ENCODE measurements around the gene LMX1A. TPM values are rescaled to one million over a fixed set of nuclear protein-coding genes. Genes with fewer than 3 reads are reported as not detected.

Gene LMX1A
- polyA plus RNA-seq, 3 donors = 0.07 TPM; not detected in 2

DNA sequence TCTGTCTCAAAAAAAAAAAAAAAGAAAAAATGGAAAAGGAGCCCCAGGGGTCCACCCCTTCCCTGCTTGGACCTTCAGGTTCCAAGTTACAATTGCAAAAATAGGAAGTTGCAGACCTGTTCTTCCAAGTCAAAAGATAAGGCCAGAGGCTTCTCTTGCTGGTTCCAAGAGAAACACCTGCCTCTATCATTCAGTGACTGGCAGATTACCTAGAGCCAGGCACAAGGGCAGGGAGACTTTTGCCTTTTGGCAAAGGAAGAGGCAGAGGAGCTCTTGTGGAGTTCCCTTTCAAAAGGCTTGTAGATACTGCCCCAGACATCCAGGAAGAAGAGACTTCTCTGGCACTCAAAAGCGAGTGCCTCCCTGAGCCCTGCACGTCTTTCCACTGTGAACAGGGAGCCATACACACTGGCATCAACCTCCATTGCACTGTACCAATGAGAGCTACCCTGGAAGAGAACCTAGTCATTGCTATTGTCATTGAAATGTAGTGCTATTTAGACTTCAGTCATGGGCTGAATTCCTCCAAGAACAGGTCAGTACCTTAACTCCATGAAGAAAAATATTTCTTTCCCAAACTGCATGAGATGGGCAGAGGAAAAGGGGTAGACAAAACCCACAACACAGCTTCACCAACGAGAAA is 91.2 kb downstream of the LMX1A start:
- no peak for DNase-seq

DNA sequence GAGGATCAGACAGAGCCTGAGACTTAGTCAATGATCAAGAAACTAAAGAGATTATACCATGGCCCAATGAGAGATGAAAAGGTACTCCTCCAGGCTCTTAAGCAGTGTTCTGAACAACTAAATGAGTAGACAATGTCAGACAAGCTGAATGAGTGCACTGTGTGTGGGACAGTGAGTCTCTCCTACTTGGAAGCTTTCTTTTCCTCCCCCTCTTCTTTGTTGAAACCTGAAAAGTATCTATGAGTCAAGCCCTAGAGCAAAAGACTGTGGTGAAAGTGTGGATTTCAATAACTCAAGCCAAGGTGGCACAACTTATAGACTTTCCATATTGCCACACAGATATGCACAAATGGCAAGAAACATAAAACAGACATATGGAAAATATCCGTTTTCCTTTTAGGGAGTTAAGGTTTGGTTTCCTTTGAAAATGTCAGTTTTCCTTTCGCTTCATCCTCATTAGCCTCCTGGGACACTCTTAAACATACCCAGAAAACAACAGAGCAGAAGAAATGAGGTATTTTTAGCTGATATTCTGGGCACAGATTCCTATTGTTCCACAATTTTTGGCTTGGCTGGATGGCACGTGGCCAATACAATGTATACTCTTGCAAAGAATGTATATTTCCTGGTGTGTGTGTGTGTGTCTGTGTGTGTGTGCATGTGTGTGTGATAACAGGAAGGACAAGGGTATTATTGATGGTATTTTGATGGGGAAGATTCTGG is 96.6 kb downstream of the LMX1A start:
- DNase-seq = no peak

DNA sequence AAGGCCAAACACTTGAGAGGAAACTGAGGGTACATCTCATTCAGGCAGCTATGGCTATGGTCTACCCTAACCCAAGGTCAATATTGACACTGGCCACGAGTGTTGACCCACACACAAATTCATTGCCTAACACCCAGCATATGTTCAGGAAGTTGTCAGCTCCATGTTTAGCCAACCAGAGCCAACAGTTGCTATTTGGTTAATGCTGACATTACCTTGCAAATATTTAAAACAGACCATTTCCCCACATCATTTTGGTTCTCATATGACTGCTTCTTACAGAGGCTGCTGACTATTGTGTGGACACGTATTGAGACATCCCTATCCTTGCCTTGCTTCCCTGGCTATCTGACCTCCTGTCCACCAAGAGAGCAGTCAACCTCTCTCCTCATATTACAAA is 97.3 kb downstream of the LMX1A start:
- DNase-seq = no peak

DNA sequence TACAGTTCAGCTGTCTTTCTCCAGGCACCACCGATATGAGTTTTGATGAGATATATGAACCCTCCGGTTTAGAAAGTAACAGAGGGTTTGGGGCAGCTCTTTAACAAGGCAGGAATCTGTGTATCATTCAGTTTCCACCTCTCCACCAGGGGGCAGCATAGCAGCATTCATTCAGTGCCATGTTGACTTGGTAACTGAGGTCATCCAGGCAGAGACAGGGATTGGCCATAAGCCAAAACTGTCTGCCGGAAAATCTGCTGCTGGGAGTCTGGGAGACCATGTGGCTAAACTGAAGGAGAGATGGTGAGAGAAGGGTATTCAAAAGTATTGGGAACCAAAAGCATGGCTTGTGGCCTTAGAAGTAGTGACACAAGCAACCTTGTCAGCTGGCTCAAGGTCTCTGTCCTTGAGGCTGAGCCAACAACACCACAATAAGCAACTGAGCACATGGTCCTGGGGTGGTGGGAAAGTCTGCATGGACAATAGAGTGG is 98.5 kb downstream of the LMX1A start:
- peak; percentile 52 for DNase-seq

- DNase-seq = no peak
These were observed 101.5 kb downstream of the LMX1A start for GRCh38 chr1:165254896-165255625.

DNA sequence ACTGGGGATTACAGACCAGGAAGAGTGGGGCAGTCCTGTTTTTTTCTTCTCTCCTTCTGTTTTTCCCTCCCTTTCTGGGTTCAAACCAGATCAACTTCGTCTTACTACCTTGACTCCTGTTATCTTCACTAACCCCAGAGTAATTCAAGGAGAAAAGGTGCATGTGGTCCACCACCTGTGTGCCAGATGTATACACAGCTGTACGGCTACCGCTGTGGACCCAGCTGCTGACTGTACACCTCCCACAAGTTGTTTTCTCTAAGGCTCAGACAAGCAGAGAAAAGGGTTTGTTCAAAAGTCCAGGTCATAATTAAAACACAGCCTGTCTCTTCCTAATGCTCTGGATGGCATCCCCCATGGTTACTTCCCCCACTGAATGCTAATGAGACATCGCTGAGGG is 102.1 kb downstream of the LMX1A start:
- no peak for DNase-seq

- DNase-seq = no peak
These were observed 102.7 kb downstream of the LMX1A start for GRCh38 chr1:165253818-165254254.

GRCh38 chr1:165248969-165249571 is 107.4 kb downstream of the LMX1A start:
- no peak for DNase-seq

DNA sequence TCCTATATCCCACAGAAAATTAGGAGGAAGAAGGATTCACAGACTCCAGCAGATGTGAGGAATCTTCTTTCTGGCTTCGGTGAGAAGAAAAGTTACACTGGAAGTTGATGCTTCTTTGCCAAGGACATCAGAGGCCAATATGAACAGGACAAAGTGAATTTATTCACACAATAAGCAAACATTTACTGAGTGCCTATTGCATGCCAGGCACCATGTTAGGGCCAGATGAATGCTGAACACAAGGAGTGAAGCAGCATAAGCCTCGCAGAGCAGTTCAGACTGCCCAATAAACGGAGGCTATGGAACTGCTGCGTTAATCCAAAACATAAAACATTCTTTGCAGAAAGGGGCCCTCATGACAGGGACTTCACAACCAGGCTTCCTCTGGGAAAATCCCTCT is 114.6 kb downstream of the LMX1A start:
- no peak for DNase-seq

- no peak for DNase-seq
These were observed 115.2 kb downstream of the LMX1A start for GRCh38 chr1:165241321-165241720.

DNA sequence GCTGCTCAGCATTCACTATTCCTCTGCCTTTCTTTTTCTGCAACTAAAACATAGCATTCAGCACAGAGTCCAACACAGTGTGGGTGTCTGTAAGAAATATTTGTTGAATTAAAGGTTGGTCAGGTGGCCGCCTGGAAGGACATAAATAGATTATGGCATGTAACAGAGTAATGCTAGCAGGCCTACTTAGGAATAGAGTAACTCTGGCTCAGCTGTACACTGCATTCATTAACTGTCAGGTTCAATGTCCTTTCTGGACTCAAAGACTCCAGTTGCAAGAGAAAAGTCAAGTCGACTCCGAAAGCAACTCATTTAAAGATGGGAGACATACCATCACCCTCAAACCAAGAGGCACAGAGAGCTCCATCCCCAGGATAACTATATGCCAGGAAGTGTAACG is 116.0 kb downstream of the LMX1A start:
- DNase-seq = no peak

DNA sequence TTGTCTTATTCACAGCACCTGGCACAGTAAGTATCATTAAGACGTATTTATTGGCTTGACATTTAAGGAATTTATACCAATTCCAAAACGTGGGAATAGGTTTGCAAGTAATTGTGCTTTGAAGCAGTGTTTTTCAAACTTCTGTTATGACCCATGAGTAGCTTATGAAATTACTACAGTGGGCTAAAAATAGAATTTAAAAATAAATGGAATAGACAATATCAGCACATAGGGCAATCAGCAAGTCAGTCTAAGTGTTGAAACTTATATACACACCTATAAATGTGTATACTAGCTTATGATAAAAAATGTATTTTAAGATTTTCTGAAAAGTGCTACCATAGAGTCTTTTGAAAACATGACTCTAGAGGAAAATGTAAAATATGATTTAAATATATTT is 116.6 kb downstream of the LMX1A start:
- DNase-seq = no peak

DNA sequence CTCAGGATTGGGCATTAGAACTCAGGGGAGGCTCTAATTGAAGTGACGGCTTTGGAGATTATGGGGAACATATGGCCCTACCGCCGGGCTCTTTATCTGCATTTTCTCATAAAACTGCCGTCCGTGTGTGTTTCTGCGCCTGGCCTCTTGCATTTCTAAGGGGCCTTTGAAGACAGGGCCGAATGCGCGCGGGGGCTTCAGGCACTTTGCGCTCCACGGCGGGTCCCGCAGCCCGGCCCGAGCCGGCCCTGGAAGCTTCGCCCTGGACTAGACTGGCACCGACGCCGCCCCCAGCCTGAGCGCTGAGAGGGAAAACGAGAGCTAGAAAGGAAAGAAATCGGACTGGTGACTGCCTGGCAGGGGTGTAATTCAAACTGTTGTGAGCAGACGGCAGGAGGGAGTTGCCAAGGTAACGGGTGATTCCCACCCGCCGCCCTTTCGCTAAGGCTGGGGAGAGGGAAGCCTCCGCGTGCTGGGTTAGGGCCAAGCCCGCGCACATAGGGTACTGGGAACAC is 120.7 kb downstream of the LMX1A start:
- DNase-seq = peak; percentile 52

DNA sequence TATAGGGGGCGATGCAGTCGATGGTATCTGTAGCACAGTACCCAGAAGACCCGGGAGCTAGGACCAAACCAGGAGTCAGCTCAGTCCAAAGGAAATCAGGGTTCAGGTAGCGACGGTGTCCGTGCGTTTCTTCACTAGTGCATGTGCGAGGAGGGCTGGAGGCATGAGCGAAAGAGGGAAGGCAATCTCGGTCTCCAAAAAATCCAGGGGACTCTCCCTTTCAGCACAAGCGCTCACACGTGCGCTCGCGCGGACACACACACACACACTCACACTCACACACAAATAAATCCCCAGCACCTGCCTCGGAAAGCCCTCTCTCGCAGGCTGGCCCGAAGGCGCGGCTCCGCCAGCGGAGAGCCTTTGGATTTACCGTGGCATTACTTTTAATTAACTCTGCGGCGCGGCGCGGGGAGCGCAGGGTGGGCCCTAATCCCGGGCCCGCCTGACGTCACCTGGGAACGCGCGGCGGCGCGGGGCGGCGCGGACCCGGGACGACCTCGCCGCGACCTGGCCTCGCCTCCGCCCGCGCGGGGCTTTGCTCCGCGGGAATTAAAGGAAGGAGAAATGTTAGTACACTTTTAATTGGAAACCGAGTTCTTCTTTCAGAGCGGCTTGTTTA is 121.2 kb downstream of the LMX1A start:
- DNase-seq = peak; percentile 33

GRCh38 chr1:165234149-165234548 is 122.4 kb downstream of the LMX1A start:
- DNase-seq = no peak

DNA sequence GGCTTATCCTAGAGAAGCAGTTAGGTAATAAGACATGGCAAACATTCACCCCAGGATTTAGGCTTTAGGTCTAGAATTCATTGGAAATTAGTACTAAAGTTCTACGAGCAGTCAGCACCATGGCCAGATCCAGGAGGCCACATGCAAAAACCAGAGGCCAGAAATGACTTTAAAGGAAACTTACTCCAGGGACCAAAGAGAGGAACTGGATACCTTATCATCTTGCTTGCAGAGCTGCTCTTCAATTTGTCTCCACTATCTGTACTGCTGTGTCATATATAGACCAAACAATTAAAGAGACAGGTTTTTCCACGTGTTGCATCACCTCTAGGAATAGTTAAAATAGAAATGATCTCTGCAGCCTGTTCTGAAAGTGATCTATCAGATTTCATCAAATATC is 127.8 kb downstream of the LMX1A start:
- peak; percentile 35 for DNase-seq

GRCh38 chr1:165228111-165228655 is 128.3 kb downstream of the LMX1A start:
- DNase-seq = no peak

GRCh38 chr1:165226326-165226725 is 130.2 kb downstream of the LMX1A start:
- no peak for DNase-seq

- no peak for DNase-seq
These were observed 130.9 kb downstream of the LMX1A start for GRCh38 chr1:165225650-165226049.

- DNase-seq = no peak
These were observed 131.5 kb downstream of the LMX1A start for GRCh38 chr1:165225062-165225461.

GRCh38 chr1:165224504-165224903 is 132.0 kb downstream of the LMX1A start:
- no peak for DNase-seq
